K562 (cell line): ENCODE measurements around the gene CFAP20. TPM values are rescaled to one million over a fixed set of nuclear protein-coding genes. Genes with fewer than 3 reads are reported as not detected.
"Not testable (repeated sequence)": the region's sequence is repeated elsewhere in the genome, so short reads cannot be mapped to it uniquely, and the experiment has no call there.

Source experiments
- ATAC-seq: fragments of 200-7000 bp; cut with Tn5 transposase; 3 replicates; pipeline ENCODE4 v1.9.1; 2020; ENCODE audit warnings: moderate library complexity
- BruUV-seq: library from RNA; stranded (reverse); fragments of 400-500 nt; replicated peaks from 2 replicates; lab custom pipeline; 2021; lab: Mats Ljungman, UMichigan
- CTCF ChIA-PET: fragments of 300-600 bp; formaldehyde crosslinking; extraction: SDS; loops from one replicate; lab custom pipeline; 2021; ENCODE audit warnings: low intra/inter-chr PET ratio; lab: Yijun Ruan, JAX
- POLR2A ChIA-PET: fragments of 300-600, 350-650 bp; sonication (Branson Sonifier 250); formaldehyde crosslinking; extraction: SDS; loops from one replicate; lab custom pipeline; 2021; ENCODE audit warnings: antibody characterized with exemption, inconsistent platforms; lab: Yijun Ruan, JAX
- DNase-seq, 4 experiments: peaks; one replicate each; pipeline versions ENCODE4 v3.0.0 to v3.0.0-alpha.2; 2011 to 2018; ENCODE audit warnings: low spot score in 3 of 4, mixed read lengths in 3 of 4; ENCODE audit errors: extremely low read depth in 1 of 4
- FAIRE-seq: peaks from 2 replicates; lab custom pipeline; 2011; peaks lifted over from hg19 to GRCh38; lab: Jason Lieb, UNC
- H2AFZ ChIP-seq: 2 replicates; pipeline ENCODE4 v1.6.0; 2011; ENCODE audit warnings: low read depth, low read length, control low read depth, inconsistent platforms
- H3K27ac ChIP-seq: fragments of 200-600 bp; 3 replicates; pipeline ENCODE4 v1.8.0; 2011; ENCODE audit warnings: low read depth, mild to moderate bottlenecking, control low read depth, inconsistent platforms, low read length, moderate library complexity, mixed read lengths; ENCODE audit errors: extremely low read depth
- H3K27me3 ChIP-seq, 2 experiments: fragments of 300-600 bp in 1 of 2; 2 replicates in 1 of 2; 3 replicates in 1 of 2; pipeline versions ENCODE4 v1.6.0 to v1.8.0; 2011; ENCODE audit warnings: inconsistent platforms in 2 of 2, low read length in 2 of 2, mild to moderate bottlenecking in 1 of 2, mixed read lengths in 1 of 2, moderate library complexity in 1 of 2; ENCODE audit not compliant: control insufficient read depth in 2 of 2, insufficient read depth in 2 of 2
- H3K36me3 ChIP-seq: fragments of 300-600 bp; 3 replicates; pipeline ENCODE4 v1.8.0; 2011; ENCODE audit warnings: mild to moderate bottlenecking, low read length, inconsistent platforms; ENCODE audit not compliant: control insufficient read depth, insufficient read depth
- H3K4me1 ChIP-seq, 2 experiments: fragments of 200-600 bp in 1 of 2; replicated peaks in 1 of 2; 2 replicates in 1 of 2; 3 replicates in 1 of 2; pipeline versions ENCODE4 v1.5.1 to v1.8.0; 2011; ENCODE audit warnings: inconsistent platforms in 2 of 2, low read length in 2 of 2, mild to moderate bottlenecking in 1 of 2, mixed read lengths in 1 of 2, moderate library complexity in 1 of 2; ENCODE audit not compliant: control insufficient read depth in 2 of 2, insufficient read depth in 2 of 2
- H3K4me2 ChIP-seq: 2 replicates; pipeline ENCODE4 v1.6.1; 2011; ENCODE audit warnings: low read length, control low read depth, inconsistent platforms, mixed read lengths; ENCODE audit not compliant: insufficient read depth
- H3K4me3 ChIP-seq: fragments of 200-600 bp; sonication (generic), shearing (Covaris generic); 2 replicates; pipeline ENCODE4 v1.5.1; 2016; ENCODE audit warnings: control low read depth, inconsistent platforms
- H3K79me2 ChIP-seq: fragments of 200-600 bp; 3 replicates; pipeline ENCODE4 v1.8.0; 2011; ENCODE audit warnings: low read length, inconsistent platforms; ENCODE audit not compliant: control insufficient read depth, insufficient read depth
- H3K9ac ChIP-seq, 2 experiments: 2 replicates each; pipeline versions ENCODE4 v1.6.0 to v1.6.1; 2011; ENCODE audit warnings: low read depth in 2 of 2, low read length in 2 of 2, control low read depth in 1 of 2, inconsistent platforms in 1 of 2, mild to moderate bottlenecking in 1 of 2, mixed read lengths in 1 of 2; ENCODE audit not compliant: insufficient read depth in 1 of 2
- H3K9me1 ChIP-seq: one replicate; pipeline ENCODE4 v1.6.0; 2011; ENCODE audit warnings: inconsistent platforms, mild to moderate bottlenecking, low read length, moderate library complexity; ENCODE audit not compliant: control insufficient read depth, insufficient read depth
- H3K9me3 ChIP-seq: replicated peaks from 2 replicates; pipeline ENCODE4 v1.5.1; 2011; ENCODE audit warnings: low read depth, low read length, inconsistent platforms; ENCODE audit not compliant: control insufficient read depth, insufficient read depth
- H4K20me1 ChIP-seq: replicated peaks from 2 replicates; pipeline ENCODE4 v1.6.1; 2011; ENCODE audit warnings: low read length, inconsistent platforms, mixed read lengths; ENCODE audit not compliant: control insufficient read depth, insufficient read depth
- KLF6 ChIP-seq: fragments of 250-450 bp; sonication (Bioruptor Pico); IDR thresholded peaks from 2 replicates; pipeline ENCODE4 v1.4.0; 2020; ENCODE audit warnings: mild to moderate bottlenecking, moderate library complexity, borderline replicate concordance
- PPARD ChIP-seq: fragments of 250-450 bp; sonication (Bioruptor Pico); IDR thresholded peaks from 2 replicates; pipeline ENCODE4 v1.8.0; 2022; ENCODE audit warnings: inconsistent platforms, mild to moderate bottlenecking, moderate library complexity
- RBBP5 ChIP-seq: fragments of 200-600 bp; sonication (generic); IDR thresholded peaks from 2 replicates; pipeline ENCODE4 v1.6.1; 2012; ENCODE audit warnings: borderline replicate concordance, mild to moderate bottlenecking, low read length, control low read depth, inconsistent platforms; ENCODE audit not compliant: insufficient read depth, poor library complexity, severe bottlenecking
- TRIM24 ChIP-seq, 2 experiments: fragments of 450-650 bp; IDR thresholded peaks; 2 replicates each; pipeline ENCODE4 v1.6.1; 2016
- ZNF12 ChIP-seq: sonication (generic); formaldehyde crosslinking; IDR thresholded peaks from 2 replicates; pipeline ENCODE4 v1.4.0; 2020; ENCODE audit warnings: mild to moderate bottlenecking, missing genetic modification reagents
- ZNF668 ChIP-seq: fragments of 250-450 bp; sonication (Bioruptor Pico); IDR thresholded peaks from 2 replicates; pipeline ENCODE4 v1.8.0; 2022; ENCODE audit warnings: mild to moderate bottlenecking, inconsistent platforms
- WGBS: fragments of 100-300 bp; shearing (Covaris generic); methylation state at CpG from one replicate; pipeline ENCODE4 v1.1.6; 2016; ENCODE audit warnings: low coverage, mixed read lengths; ENCODE audit not compliant: insufficient coverage; ENCODE audit errors: missing lambda C conversion rate; 5-methylcytosine and 5-hydroxymethylcytosine counted together
- in situ Hi-C: fragments of 300-500 bp; cut with MboI; formaldehyde crosslinking; loops from 4 replicates; pipeline ENCODE4 v1.15.0; 2018; ENCODE audit warnings: inconsistent platforms, mixed read lengths
- intact Hi-C: fragments of 100-400 bp; cut with micrococcal nuclease; formaldehyde crosslinking; loops from 2 replicates; pipeline ENCODE4 v1.14.2; 2022
- polyA plus RNA-seq, 8 experiments: library from polyadenylated mRNA; depleted of rRNA in 4 of 8; stranded (reverse) in 5 of 8; unstranded in 3 of 8; fragments of >200 nt; fragmentation: Nextera tagmentation in 2 of 8; fragmentation: Illumina TruSeq in 1 of 8; extraction: Ambion mirVana in 2 of 8; extraction: Trizol in 1 of 8; gene quantifications; 2 replicates each; pipeline versions ENCODE4 v1.2.1 to v1.2.3, GENCODE V29; 2011 to 2014; ENCODE audit warnings: inconsistent platforms in 1 of 8, missing spikeins in 1 of 8
- total RNA-seq, 7 experiments: library from RNA; depleted of rRNA in 6 of 7; stranded (reverse); fragments of >200 nt in 6 of 7; fragmentation: Illumina TruSeq in 2 of 7; extraction: Trizol in 2 of 7; gene quantifications; 2 replicates each; pipeline versions ENCODE4 v1.2.1 to v1.2.3, GENCODE V29; 2011 to 2021; ENCODE audit warnings: low replicate concordance in 1 of 7

Gene CFAP20
- total and polyA plus RNA-seq, 9 of the 15 experiments (the other 6 are each of a cell fraction or from before 2014, with no cell fraction given): 20.5 to 90.5 (median 75.3) TPM

DNA sequence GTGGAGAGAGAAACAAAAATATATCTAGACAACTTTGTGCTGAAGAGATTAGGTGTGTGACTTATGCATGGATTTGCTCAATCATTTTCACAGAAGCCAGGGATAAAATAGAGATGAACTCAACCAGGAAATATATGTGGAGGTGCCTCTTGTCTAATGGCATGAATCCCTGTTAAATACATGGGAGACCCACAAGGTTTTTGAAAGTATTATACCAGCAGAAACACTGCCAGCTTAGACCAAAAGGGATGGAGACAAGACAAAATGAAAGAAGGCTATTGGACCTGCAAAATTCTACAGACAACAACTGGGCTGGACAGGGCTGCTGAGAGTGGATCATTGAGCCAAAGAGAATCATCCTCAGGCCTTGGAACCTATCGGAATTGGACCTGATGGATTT is 52.7 kb downstream of the CFAP20 start:
- Histone ChIP-seq H3K9me1 (no peaks in the 10 kb centered on the region), H2AFZ (no peak overlapping the region), H3K27ac (no peak overlapping the region), H3K9ac (no peak overlapping the region), H3K4me1 (peaks cover 0 to 3% of the 10 kb centered on the region in 2 experiments; a peak in 1 of 5 replicates), H3K36me3 (no peaks in the 10 kb centered on the region), H3K4me3 (no peak overlapping the region), H3K9me3 (no peaks in the 10 kb centered on the region), H3K79me2 (no peaks in the 10 kb centered on the region), H3K27me3 (peaks cover 0 to 6% of the 10 kb centered on the region in 2 experiments; a peak in 2 of 5 replicates), H4K20me1 (no peaks in the 10 kb centered on the region), H3K4me2 (no peak overlapping the region)
- CTCF ChIA-PET: no interaction called here
- no peak for DNase-seq
- 25% methylated on average over 1 of the region's 1 CpG for WGBS
- no peak for ATAC-seq
- POLR2A ChIA-PET: no interaction called here
- TF ChIP-seq PPARD (no peak), TRIM24 (IDR thresholded peaks at IDR 0.05) (no peak), KLF6 (CRISPR knock-in tag) (no peak)
- FAIRE-seq: no peak
- BruUV-seq: no TSS peak
- in situ Hi-C loops: no loop called here
- intact Hi-C loops: no loop called here

DNA sequence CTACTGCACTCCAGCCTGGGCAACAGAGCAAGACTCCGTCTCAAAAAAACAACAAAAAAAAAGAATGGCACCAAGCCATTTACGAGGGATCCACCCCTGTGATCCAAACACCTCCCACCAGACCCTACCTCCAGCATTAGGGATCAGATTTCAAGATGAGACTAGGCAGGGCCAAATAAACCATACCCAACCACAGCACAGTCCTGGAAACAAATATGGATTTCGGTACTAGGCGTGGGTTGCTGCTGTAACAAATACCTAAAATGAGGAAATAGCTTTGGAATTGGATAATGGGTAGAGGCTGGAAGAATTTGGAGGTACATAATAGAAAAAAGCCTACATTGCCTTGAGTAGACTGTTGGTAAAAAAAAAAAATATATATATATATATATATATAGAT is 54.5 kb downstream of the CFAP20 start:
- Histone ChIP-seq H3K27me3 (no peaks in the 10 kb centered on the region), H3K9me3 (no peaks in the 10 kb centered on the region), H3K4me3 (no peak overlapping the region), H3K79me2 (no peaks in the 10 kb centered on the region), H3K27ac (no peak overlapping the region), H3K9ac (no peak overlapping the region), H3K36me3 (no peaks in the 10 kb centered on the region), H4K20me1 (no peaks in the 10 kb centered on the region), H3K4me1 (no peaks in the 10 kb centered on the region), H3K9me1 (no peaks in the 10 kb centered on the region), H2AFZ (no peak overlapping the region), H3K4me2 (no peak overlapping the region)
- intact Hi-C loops: no loop called here
- 18% methylated on average over 3 of the region's 4 CpGs for WGBS
- ATAC-seq (no peak), FAIRE-seq (no peak), DNase-seq (no peak)
- CTCF ChIA-PET: no interaction called here
- no TSS peak for BruUV-seq
- in situ Hi-C loops: no loop called here
- TF ChIP-seq RBBP5 (no peak), ZNF668 (no peak), ZNF12 (CRISPR knock-in tag) (peak; percentile 86)
- POLR2A ChIA-PET: no interaction called here

DNA sequence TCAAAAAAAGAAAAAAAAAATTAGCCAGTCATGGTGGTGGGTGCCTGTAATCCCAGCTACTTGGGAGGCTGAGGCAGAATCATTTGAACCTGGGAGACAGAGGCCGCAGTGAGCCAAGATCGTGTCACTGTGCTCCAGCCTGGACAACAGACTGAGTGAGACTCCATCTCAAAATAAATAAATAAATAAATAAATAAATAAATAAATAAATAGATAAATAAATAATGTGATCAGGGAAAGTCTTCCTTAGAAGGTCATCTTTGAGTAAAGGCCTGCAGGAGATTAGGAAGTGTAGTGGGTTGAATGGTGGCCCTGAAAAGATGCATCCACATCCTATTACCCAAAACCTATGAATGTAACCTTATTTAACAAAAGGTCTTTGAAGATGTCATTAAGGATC is 56.1 kb downstream of the CFAP20 start:
- not testable (repeated sequence) for FAIRE-seq

More for the DNA sequence above, 56.1 kb downstream of the CFAP20 start:
- H3K4me2 ChIP-seq, H3K4me1 ChIP-seq, H4K20me1 ChIP-seq, DNase-seq, H2AFZ ChIP-seq, BruUV-seq, H3K27me3 ChIP-seq, H3K9me3 ChIP-seq, H3K9ac ChIP-seq, H3K79me2 ChIP-seq, ATAC-seq, H3K9me1 ChIP-seq, CTCF ChIA-PET, H3K4me3 ChIP-seq, H3K36me3 ChIP-seq, intact Hi-C loops, H3K27ac ChIP-seq, in situ Hi-C loops: not testable (repeated sequence)
- 4% methylated on average over 2 of the region's 2 CpGs for WGBS
- POLR2A ChIA-PET: interaction anchor here (0.6 kb wide), 1 partner anchor 25 kb away, joined by 3 read pairs; no protein-coding TSS in a partner anchor
